Activated naive CD8-positive, alpha-beta T cell treated with anti-CD3 and anti-CD28 coated beads, Interleukin-2, amount 10 ng/mL, durations not matched to agents 7 days and 5 days (primary cell): ENCODE measurements around the gene WDR89. TPM values are rescaled to one million over a fixed set of nuclear protein-coding genes. Genes with fewer than 3 reads are reported as not detected.
"Not testable (repeated sequence)": the region's sequence is repeated elsewhere in the genome, so short reads cannot be mapped to it uniquely, and the experiment has no call there.

Source experiments
- ATAC-seq: fragments of 150-1000 bp; cut with Tn5 transposase; one replicate; pipeline ENCODE4 v1.10.0; 2021; ENCODE audit warnings: low read depth, moderate library complexity
- POLR2A ChIA-PET: fragments of 350-600 bp; sonication (Branson Sonifier 250); formaldehyde crosslinking; loops from one replicate; lab custom pipeline; 2021; ENCODE audit warnings: antibody characterized with exemption; lab: Charles Lee
- DNase-seq: peaks from one replicate; pipeline ENCODE4 v3.0.0; 2021
- H3K27ac Mint-ChIP-seq: one replicate; pipeline ENCODE4 v1.8.0; 2022; ENCODE audit warnings: mild to moderate bottlenecking, mixed read lengths
- H3K27me3 Mint-ChIP-seq: one replicate; pipeline ENCODE4 v1.8.0; 2022; ENCODE audit warnings: mild to moderate bottlenecking, moderate library complexity, mixed read lengths
- H3K36me3 Mint-ChIP-seq: one replicate; pipeline ENCODE4 v1.8.0; 2021; ENCODE audit warnings: mild to moderate bottlenecking, mixed read lengths
- H3K4me1 Mint-ChIP-seq: one replicate; pipeline ENCODE4 v1.8.0; 2021; ENCODE audit warnings: mixed read lengths
- H3K4me3 Mint-ChIP-seq: one replicate; pipeline ENCODE4 v1.8.0; 2022; ENCODE audit warnings: mild to moderate bottlenecking, moderate library complexity, mixed read lengths
- H3K9me3 Mint-ChIP-seq: one replicate; pipeline ENCODE4 v1.8.0; 2021; ENCODE audit warnings: mixed read lengths
- total RNA-seq, 2 experiments: library from RNA; stranded (reverse); gene quantifications; one replicate each; pipeline ENCODE4 v1.2.3, GENCODE V29; 2021

The WDR89 gene
- total RNA-seq, 2 experiments from 2014 or later: 22.7 to 23.1 TPM

DNA sequence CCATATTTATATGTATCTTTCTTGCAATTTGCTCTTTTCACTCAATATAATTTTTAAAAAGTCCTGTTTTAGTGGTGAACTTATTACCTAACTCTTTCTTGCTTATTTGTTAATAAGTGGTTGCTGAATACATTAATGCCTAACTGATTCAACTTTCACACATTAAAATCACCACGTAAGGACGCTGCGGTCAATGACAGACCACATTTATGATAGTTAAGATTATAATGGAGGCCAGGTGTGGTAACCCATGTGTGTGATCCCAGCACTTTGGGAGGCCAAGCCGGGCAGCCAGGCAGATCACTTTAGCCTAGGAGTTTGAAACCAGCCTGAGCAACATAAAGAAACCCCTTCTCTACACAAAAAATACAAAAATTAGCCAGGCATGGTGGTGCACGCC lies 37.0 kb downstream of the WDR89 start:
- ATAC-seq (no peak), DNase-seq (no peak)
- H3K4me1 Mint-ChIP-seq: peaks cover 4% of the 10 kb centered on the region
- H3K27ac Mint-ChIP-seq: no peak overlapping the region
- POLR2A ChIA-PET: interaction anchor here (0.6 kb wide), 1 partner anchor 210 kb away, joined by 3 read pairs; no protein-coding TSS in a partner anchor
- no peaks in the 10 kb centered on the region for H3K9me3 Mint-ChIP-seq
- H3K36me3 Mint-ChIP-seq: peaks cover 34% of the 10 kb centered on the region
- no peak overlapping the region for H3K4me3 Mint-ChIP-seq
- no peaks in the 10 kb centered on the region for H3K27me3 Mint-ChIP-seq

DNA sequence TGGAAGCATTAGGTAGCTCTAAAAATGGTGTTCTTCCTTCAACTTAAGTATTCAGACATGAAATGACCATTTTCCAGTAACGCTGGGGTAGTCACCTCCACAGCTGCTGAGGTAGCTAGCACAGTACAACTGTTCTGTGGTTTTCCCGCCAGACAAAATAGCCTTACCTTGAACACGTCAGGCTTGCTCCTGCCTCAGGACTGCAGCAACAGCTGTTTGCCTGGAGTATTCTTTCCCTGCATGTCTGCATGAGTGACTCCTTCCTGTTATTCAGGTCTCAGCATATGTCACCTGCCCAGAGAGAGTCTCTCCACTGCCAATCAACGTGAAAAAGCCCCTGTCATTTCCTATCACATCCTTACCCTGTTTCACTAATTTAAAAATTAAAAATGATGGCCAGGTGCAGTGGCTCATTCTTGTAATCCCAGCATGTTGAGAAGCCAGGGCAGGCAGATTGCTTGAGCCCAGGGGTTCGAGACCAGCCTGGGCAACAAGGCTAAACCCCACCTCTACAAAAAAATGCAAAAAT lies 37.9 kb downstream of the WDR89 start:
- POLR2A ChIA-PET: no interaction called here
- ATAC-seq (no peak), DNase-seq (no peak)
- no peak overlapping the region for H3K4me3 Mint-ChIP-seq
- peaks cover 2% of the 10 kb centered on the region for H3K9me3 Mint-ChIP-seq
- peaks cover 40% of the 10 kb centered on the region for H3K36me3 Mint-ChIP-seq
- H3K27ac Mint-ChIP-seq: no peak overlapping the region
- H3K4me1 Mint-ChIP-seq: peaks cover 4% of the 10 kb centered on the region
- no peaks in the 10 kb centered on the region for H3K27me3 Mint-ChIP-seq

DNA sequence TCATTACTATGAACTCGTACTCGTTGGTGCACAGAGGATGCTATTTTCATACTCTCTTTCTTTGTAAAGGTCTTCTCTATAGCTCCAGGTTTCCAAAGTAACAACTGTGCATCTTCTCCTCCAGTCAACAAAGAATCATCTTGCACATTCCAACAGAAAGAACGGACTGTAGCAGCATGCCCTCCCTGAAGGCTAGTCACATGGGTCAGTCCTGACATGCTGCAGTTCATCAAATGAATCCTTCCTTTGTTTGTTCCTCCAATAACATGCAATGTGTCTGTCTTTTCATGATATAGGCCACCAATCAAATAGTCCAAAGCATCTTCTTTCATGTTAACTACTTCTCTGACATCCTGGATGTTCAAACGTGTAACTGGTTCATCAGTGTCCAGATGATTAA lies 42.9 kb downstream of the WDR89 start:
- H3K27me3 Mint-ChIP-seq: no peaks in the 10 kb centered on the region
- peaks cover 72% of the 10 kb centered on the region for H3K36me3 Mint-ChIP-seq
- POLR2A ChIA-PET: no interaction called here
- H3K4me1 Mint-ChIP-seq: peaks cover 5% of the 10 kb centered on the region
- H3K9me3 Mint-ChIP-seq: peaks cover 23% of the 10 kb centered on the region
- ATAC-seq: no peak
- H3K27ac Mint-ChIP-seq: no peak overlapping the region
- H3K4me3 Mint-ChIP-seq: no peak overlapping the region
- DNase-seq: no peak

DNA sequence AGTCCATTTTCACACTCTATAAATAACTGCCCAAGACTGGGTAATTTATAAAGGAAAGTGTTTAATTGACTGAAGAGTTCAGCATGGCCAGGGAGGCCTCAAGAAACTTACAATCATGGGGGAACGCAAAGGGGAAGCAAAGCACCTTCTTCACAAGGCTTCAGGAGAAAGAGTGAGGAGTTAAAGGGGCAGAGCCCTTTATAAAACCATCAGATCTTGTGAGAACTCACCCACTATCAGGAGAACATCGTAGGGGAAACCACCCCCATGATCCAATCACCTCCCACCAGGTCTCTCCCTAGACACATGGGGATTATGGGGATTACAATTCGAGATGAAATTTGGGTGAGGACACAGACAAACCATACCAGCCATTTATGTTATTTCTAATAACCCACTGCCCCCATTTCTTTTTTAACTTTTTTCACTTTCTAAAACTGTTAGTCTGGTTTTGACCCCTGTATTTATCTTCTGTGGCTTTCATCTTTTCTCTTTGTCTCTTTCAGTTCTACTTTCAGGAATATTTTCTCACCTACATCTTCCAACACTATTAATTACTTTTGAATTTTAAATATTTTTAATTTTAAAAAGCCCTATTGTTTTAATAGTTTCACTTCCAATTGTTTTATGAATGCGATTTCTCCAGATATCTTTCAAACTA lies 44.5 kb downstream of the WDR89 start:
- POLR2A ChIA-PET: no interaction called here
- peaks cover 65% of the 10 kb centered on the region for H3K36me3 Mint-ChIP-seq
- DNase-seq (no peak), ATAC-seq (no peak)
- no peaks in the 10 kb centered on the region for H3K27me3 Mint-ChIP-seq
- H3K4me3 Mint-ChIP-seq: no peak overlapping the region
- peaks cover 25% of the 10 kb centered on the region for H3K9me3 Mint-ChIP-seq
- H3K4me1 Mint-ChIP-seq: peaks cover 4% of the 10 kb centered on the region
- H3K27ac Mint-ChIP-seq: no peak overlapping the region

DNA sequence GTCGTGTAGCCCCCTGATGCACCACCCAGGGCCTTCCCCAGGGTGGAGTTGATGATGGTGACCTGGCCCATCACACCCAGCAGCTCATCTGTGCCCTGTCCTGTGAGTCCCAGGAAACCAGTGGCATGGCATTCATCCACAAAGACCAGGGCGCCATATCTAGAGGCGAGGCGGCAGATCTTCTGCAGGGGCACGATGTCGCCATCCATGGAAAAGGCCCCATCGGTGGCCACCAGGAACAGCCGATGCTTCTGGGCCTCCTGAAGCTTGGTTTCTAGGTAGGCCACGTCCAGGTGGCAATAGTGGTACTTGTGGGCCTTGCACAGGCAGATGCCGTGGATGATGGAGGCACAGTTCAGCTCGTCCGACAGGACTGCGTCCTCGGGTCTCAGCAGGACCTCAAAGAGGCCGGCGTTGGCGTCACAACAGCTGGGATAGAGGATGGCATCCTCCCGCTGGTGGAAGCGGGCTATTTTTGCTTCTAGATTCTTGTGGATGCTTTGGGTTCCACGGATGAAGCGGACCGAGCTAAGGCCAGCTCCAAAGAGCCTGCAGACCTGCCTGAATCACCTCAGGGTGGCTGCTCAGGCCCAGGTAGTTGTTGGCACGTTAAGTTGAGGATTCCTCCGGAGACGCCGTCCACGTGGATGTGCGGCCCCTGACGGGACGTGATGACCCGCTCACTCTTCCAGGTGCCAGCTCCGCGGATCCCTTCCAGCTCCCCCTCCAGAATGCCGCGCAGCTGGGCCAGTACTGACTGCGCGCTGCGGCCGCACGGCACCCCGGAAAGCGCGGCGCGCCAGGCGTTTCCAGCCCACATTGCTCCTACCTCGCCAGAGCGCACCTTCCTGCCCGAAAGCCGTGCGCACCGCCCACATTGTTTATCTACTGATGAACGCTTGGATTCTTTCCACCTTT lies 47.0 kb downstream of the WDR89 start:
- peaks cover 4% of the 10 kb centered on the region for H3K4me1 Mint-ChIP-seq
- POLR2A ChIA-PET: no interaction called here
- no peak for DNase-seq
- peaks cover 48% of the 10 kb centered on the region for H3K36me3 Mint-ChIP-seq
- peaks cover 30% of the 10 kb centered on the region for H3K9me3 Mint-ChIP-seq
- H3K4me3 Mint-ChIP-seq: no peak overlapping the region
- ATAC-seq: no peak
- no peak overlapping the region for H3K27ac Mint-ChIP-seq
- peaks cover 3% of the 10 kb centered on the region for H3K27me3 Mint-ChIP-seq

DNA sequence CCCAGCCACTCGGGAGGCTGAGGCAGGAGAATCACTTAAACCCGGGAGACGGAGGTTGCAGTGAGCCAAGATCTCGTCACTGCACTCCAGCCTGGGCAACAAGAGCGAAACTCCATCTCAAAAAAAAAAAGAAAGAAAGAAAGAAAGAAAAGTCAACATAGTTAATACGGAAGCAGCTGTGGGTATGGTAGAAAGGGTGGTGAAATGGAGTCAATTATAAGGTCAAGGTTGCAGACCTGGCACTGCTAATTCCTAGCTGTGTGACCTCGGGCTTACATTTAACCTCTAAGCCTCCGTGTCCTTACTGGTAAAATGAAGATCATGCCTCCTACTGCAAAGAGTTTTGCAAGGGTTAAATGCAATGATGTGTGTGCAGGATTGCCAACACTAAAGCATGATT lies 58.6 kb downstream of the WDR89 start:
- ATAC-seq, H3K9me3 Mint-ChIP-seq, POLR2A ChIA-PET, H3K27ac Mint-ChIP-seq, H3K4me1 Mint-ChIP-seq, H3K36me3 Mint-ChIP-seq, H3K27me3 Mint-ChIP-seq, H3K4me3 Mint-ChIP-seq, DNase-seq: not testable (repeated sequence)

DNA sequence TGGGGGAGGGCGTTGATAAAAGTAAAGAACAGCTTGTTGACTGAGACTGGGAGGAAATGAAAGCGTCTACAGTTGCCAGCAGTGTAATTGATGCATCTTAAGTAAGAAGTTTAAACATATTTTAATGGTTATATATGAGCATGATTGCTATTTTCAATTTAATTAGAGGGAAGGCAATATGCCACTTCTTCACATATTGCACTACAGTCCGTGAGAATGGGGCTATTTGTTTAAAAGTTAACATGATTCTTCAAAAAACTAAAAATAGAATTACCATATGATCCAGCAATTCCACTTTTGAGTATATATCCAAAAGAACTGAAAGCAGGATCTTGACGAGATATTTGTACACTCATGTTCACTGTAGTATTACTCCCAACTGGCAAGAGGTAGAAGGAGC lies 60.2 kb downstream of the WDR89 start:
- POLR2A ChIA-PET: no interaction called here
- ATAC-seq (no peak), DNase-seq (no peak)
- Mint-ChIP-seq H3K27ac (no peak overlapping the region), H3K4me1 (no peaks in the 10 kb centered on the region), H3K9me3 (no peaks in the 10 kb centered on the region), H3K27me3 (peaks cover 9% of the 10 kb centered on the region), H3K4me3 (no peak overlapping the region), H3K36me3 (no peaks in the 10 kb centered on the region)

DNA sequence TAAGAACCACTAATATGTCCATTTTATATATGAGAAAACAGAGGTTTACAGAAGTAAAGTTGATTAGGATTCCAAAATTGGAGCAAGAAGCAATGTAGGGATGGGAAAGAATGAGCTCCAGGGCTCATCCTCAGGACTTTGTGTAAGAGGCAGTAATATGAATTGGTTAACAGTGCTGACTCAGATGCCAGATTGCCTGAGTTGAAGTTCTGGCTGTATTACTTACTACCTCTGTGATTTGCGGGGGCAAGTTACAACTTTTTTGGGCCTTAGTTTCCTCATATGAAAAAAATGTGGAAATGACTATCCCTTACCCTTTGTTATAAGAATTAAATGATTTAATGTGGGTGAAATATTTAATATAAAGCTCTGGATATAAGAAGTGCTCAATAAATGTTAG lies 63.4 kb downstream of the WDR89 start:
- no peaks in the 10 kb centered on the region for H3K4me1 Mint-ChIP-seq

DNA sequence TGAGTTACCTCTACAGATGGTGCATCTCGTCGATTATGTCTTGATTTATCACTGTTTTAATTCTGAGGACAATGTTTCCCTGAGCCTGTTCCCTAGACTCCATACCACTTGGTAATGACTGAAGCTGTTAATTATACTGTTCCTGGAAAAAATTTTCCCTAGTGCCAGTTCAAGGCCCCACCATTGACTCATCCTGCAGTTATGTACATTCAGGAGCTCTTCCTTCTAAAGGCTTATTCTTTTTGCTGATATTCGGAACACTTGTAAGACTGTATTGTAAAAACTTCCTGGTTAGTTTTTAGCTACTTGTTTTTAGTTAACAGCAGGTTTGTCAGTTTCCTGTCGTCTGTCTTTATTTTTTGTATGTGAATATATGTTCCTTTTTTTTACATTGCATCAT lies 68.1 kb downstream of the WDR89 start:
- Mint-ChIP-seq H3K4me3 (no peak overlapping the region), H3K27ac (no peak overlapping the region), H3K4me1 (no peaks in the 10 kb centered on the region), H3K27me3 (peaks cover 2% of the 10 kb centered on the region), H3K36me3 (no peaks in the 10 kb centered on the region), H3K9me3 (no peaks in the 10 kb centered on the region)
- DNase-seq (no peak), ATAC-seq (no peak)
- POLR2A ChIA-PET: no interaction called here

More for the DNA sequence above, 63.4 kb downstream of the WDR89 start:
- DNase-seq: no peak
- Mint-ChIP-seq H3K9me3 (no peaks in the 10 kb centered on the region), H3K4me3 (no peak overlapping the region), H3K36me3 (no peaks in the 10 kb centered on the region), H3K27me3 (peaks cover 2% of the 10 kb centered on the region), H3K27ac (no peak overlapping the region)
- no peak for ATAC-seq
- POLR2A ChIA-PET: no interaction called here

DNA sequence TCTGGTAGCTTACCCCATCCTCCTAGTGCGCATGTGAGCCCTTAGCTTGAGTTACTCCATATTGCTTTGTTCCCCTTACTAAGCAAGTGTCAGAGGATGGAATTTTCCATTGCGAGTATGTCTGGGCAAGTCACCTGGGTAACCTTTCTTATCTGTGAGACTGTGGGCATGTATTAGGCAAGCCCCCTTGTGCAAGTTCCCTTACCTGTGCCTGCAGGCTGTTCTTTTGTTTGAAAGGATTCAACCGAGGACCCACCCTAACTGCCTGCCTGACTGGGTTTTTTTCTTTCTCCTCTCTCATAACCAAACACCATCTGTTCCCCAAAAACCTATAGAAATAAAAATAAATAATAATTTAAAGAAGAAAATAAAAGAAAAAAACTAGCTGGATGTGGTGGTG lies 76.2 kb downstream of the WDR89 start:
- H3K9me3 Mint-ChIP-seq: no peaks in the 10 kb centered on the region

DNA sequence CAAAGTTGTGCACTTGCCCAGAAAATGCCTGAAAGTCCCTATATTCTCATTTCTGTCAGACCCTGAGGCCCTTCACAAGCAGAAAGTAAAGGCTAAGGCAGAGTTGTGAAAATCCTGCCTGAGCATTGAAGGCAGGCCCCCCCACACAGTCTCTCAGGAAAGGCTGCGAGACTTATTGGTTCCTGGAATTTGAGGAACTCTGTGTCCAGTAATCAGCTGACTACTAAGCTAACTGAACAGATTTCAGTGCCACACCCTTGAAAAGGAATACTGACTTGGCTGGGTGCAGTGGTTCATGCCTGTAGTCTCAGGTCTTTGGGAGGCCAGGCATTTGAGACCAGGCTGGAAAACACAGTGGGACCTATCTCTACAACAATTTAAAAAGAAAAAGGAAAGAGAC lies 77.4 kb downstream of the WDR89 start:
- H3K4me1 Mint-ChIP-seq: no peaks in the 10 kb centered on the region
- POLR2A ChIA-PET: no interaction called here
- H3K27ac Mint-ChIP-seq: no peak overlapping the region
- peaks cover 11% of the 10 kb centered on the region for H3K27me3 Mint-ChIP-seq
- ATAC-seq (no peak), DNase-seq (no peak)
- H3K4me3 Mint-ChIP-seq: no peak overlapping the region
- H3K36me3 Mint-ChIP-seq: no peaks in the 10 kb centered on the region
- H3K9me3 Mint-ChIP-seq: no peaks in the 10 kb centered on the region

More for the DNA sequence above, 76.2 kb downstream of the WDR89 start:
- peaks cover 11% of the 10 kb centered on the region for H3K27me3 Mint-ChIP-seq
- H3K4me1 Mint-ChIP-seq: no peaks in the 10 kb centered on the region
- DNase-seq: no peak
- POLR2A ChIA-PET: interaction anchor here (0.6 to 0.7 kb wide), 2 partner anchors 66 to 82 kb away, joined by 3 to 4 read pairs; no protein-coding TSS in a partner anchor
- ATAC-seq: no peak
- H3K36me3 Mint-ChIP-seq: no peaks in the 10 kb centered on the region
- no peak overlapping the region for H3K4me3 Mint-ChIP-seq
- H3K27ac Mint-ChIP-seq: no peak overlapping the region

DNA sequence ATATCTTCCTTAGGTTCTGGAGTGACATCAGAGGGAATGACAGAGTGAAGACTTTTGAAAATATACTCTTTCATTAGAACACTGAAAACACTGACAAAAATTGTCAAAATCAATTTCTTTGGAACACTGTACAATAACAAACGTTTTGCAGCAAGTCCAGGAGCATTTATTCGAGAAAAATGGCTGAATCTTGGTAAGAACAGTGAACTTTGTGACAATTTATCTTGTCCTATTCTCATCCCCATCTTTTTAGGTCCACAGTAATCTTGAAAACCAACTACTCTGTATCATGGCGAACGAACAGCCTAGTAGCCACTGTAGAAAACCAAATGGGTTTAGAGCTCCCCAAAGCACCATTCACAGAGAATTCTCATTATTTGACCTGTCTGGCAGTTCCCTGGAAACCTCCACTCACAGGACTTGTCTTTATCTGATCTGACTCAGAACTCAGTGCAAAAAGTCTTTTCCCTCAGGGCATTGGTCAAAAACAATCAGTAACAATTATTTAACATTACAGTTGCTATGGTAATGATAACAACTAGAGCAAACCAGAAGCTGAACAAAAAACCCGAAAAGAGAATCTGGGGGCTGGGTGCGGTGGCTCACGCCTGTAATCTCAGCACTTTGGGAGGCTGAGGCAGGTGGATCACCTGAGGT lies 78.2 kb downstream of the WDR89 start:
- Mint-ChIP-seq H3K9me3 (no peaks in the 10 kb centered on the region), H3K27ac (no peak overlapping the region), H3K36me3 (no peaks in the 10 kb centered on the region), H3K4me1 (no peaks in the 10 kb centered on the region), H3K27me3 (peaks cover 11% of the 10 kb centered on the region), H3K4me3 (no peak overlapping the region)
- DNase-seq (no peak), ATAC-seq (no peak)
- POLR2A ChIA-PET: no interaction called here

DNA sequence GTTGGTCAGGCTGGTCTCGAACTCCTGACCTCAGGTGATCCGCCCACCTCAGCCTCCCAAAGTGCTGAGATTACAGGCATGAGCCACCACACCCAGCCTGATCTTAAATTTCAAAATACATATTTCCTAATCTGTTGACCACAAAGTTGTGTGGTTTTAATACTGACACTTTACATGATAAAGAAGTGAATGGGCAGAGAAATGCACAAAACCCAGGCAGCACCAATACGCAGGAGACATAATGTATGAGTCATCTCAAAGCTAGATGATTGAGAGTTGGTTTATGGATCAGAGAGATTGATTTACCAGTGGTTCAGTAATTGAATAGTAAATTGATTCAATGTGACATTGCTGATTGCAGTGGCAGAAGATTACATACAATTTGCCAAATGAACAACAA lies 79.3 kb downstream of the WDR89 start:
- Mint-ChIP-seq H3K27ac (no peak overlapping the region), H3K4me3 (no peak overlapping the region), H3K36me3 (no peaks in the 10 kb centered on the region), H3K27me3 (peaks cover 11% of the 10 kb centered on the region), H3K4me1 (no peaks in the 10 kb centered on the region), H3K9me3 (no peaks in the 10 kb centered on the region)
- POLR2A ChIA-PET: no interaction called here
- ATAC-seq (no peak), DNase-seq (no peak)
